H9 (cell line): ENCODE data around the gene LARGE1. TPM values are rescaled to one million over a fixed set of nuclear protein-coding genes. Genes with fewer than 3 reads are reported as not detected.

Experiments
- DNase-seq: peaks from one replicate; pipeline ENCODE4 v3.0.0-alpha.2; 2017
- H2AFZ ChIP-seq: one replicate; pipeline ENCODE4 v1.6.1; 2013; ENCODE audit warnings: mild to moderate bottlenecking, low read length, control low read depth, moderate library complexity
- H2AK5ac ChIP-seq: 2 replicates; pipeline ENCODE4 v1.6.1; 2013; ENCODE audit warnings: low read length, control low read depth, mixed read lengths; ENCODE audit not compliant: insufficient read length
- H2BK120ac ChIP-seq: one replicate; pipeline ENCODE4 v1.6.1; 2013; ENCODE audit warnings: low read depth, mild to moderate bottlenecking, low read length, control low read depth, inconsistent platforms; ENCODE audit not compliant: poor library complexity, severe bottlenecking
- H2BK12ac ChIP-seq: 2 replicates; pipeline ENCODE4 v1.6.1; 2013; ENCODE audit warnings: low read length, control low read depth, mixed read lengths, low read depth; ENCODE audit not compliant: insufficient read length
- H2BK15ac ChIP-seq: 2 replicates; pipeline ENCODE4 v1.6.1; 2013; ENCODE audit warnings: low read depth, low read length, control low read depth
- H2BK20ac ChIP-seq: one replicate; pipeline ENCODE4 v1.6.1; 2013; ENCODE audit warnings: low read depth, mild to moderate bottlenecking, low read length, control low read depth, inconsistent platforms; ENCODE audit not compliant: poor library complexity, severe bottlenecking
- H2BK5ac ChIP-seq: 2 replicates; pipeline ENCODE4 v1.6.1; 2013; ENCODE audit warnings: low read length, control low read depth, mixed read lengths; ENCODE audit not compliant: insufficient read length
- H3K14ac ChIP-seq: 2 replicates; pipeline ENCODE4 v1.6.1; 2013; ENCODE audit warnings: low read length, control low read depth; ENCODE audit not compliant: insufficient read depth
- H3K18ac ChIP-seq: 2 replicates; pipeline ENCODE4 v1.6.1; 2013; ENCODE audit warnings: low read depth, mild to moderate bottlenecking, mixed read lengths, low read length, control low read depth; ENCODE audit not compliant: insufficient read length
- H3K23ac ChIP-seq: 2 replicates; pipeline ENCODE4 v1.6.1; 2013; ENCODE audit warnings: low read length, control low read depth, mixed read lengths, low read depth; ENCODE audit not compliant: insufficient read length
- H3K23me2 ChIP-seq: 2 replicates; pipeline ENCODE4 v1.6.1; 2013; ENCODE audit warnings: low read depth, mild to moderate bottlenecking, mixed read lengths, low read length, control low read depth; ENCODE audit not compliant: insufficient read length, poor library complexity, severe bottlenecking
- H3K27ac ChIP-seq: 2 replicates; pipeline ENCODE4 v1.5.1; 2013; ENCODE audit warnings: low read length, control low read depth, mixed read lengths, low read depth; ENCODE audit not compliant: insufficient read length
- H3K27me3 ChIP-seq: 2 replicates; pipeline ENCODE4 v1.6.1; 2013; ENCODE audit warnings: low read length, control low read depth, inconsistent platforms; ENCODE audit not compliant: insufficient read depth
- H3K4ac ChIP-seq: 2 replicates; pipeline ENCODE4 v1.6.1; 2013; ENCODE audit warnings: low read depth, mild to moderate bottlenecking, control low read depth, inconsistent platforms, low read length, moderate library complexity
- H3K4me1 ChIP-seq: 2 replicates; pipeline ENCODE4 v1.6.1; 2013; ENCODE audit warnings: low read length, control low read depth, inconsistent platforms; ENCODE audit not compliant: insufficient read depth
- H3K4me2 ChIP-seq: 2 replicates; pipeline ENCODE4 v1.6.1; 2013; ENCODE audit warnings: low read length, control low read depth, mixed read lengths; ENCODE audit not compliant: insufficient read length, insufficient read depth
- H3K56ac ChIP-seq: 2 replicates; pipeline ENCODE4 v1.6.1; 2013; ENCODE audit warnings: low read depth, mild to moderate bottlenecking, mixed read lengths, low read length, control low read depth; ENCODE audit not compliant: insufficient read length
- H3K79me1 ChIP-seq: 2 replicates; pipeline ENCODE4 v1.6.1; 2013; ENCODE audit warnings: low read depth, mild to moderate bottlenecking, moderate library complexity, low read length, control low read depth, inconsistent platforms; ENCODE audit not compliant: insufficient read depth, poor library complexity, severe bottlenecking
- H3K79me2 ChIP-seq: 2 replicates; pipeline ENCODE4 v1.6.1; 2013; ENCODE audit warnings: low read length, control low read depth, inconsistent platforms; ENCODE audit not compliant: insufficient read depth
- H3K9ac ChIP-seq: 2 replicates; pipeline ENCODE4 v1.6.1; 2013; ENCODE audit warnings: low read length, control low read depth, mixed read lengths; ENCODE audit not compliant: insufficient read length; ENCODE audit errors: extremely low read depth
- H3K9me3 ChIP-seq: one replicate; pipeline ENCODE4 v1.6.1; 2013; ENCODE audit warnings: low read depth, low read length, inconsistent platforms; ENCODE audit not compliant: control insufficient read depth
- H3T11ph ChIP-seq: one replicate; pipeline ENCODE4 v1.6.1; 2013; ENCODE audit warnings: mild to moderate bottlenecking, low read length, control low read depth, inconsistent platforms
- H4K20me1 ChIP-seq: one replicate; pipeline ENCODE4 v1.6.1; 2013; ENCODE audit not compliant: control insufficient read depth, insufficient read length, insufficient read depth
- H4K5ac ChIP-seq: 2 replicates; pipeline ENCODE4 v1.6.1; 2013; ENCODE audit warnings: low read depth, mild to moderate bottlenecking, mixed read lengths, low read length, control low read depth; ENCODE audit not compliant: insufficient read length
- H4K8ac ChIP-seq: replicated peaks from 2 replicates; pipeline ENCODE4 v1.6.1; 2013; ENCODE audit warnings: low read length, control low read depth, mixed read lengths, low read depth; ENCODE audit not compliant: insufficient read length
- H4K91ac ChIP-seq: 2 replicates; pipeline ENCODE4 v1.6.1; 2013; ENCODE audit warnings: low read depth, mild to moderate bottlenecking, moderate library complexity, mixed read lengths, low read length, control low read depth; ENCODE audit not compliant: insufficient read length
- H3K27ac Mint-ChIP-seq, 3 experiments: 2 replicates in 2 of 3; 3 replicates in 1 of 3; pipeline ENCODE4 v1.8.0; 2020 to 2021; ENCODE audit warnings: mixed read lengths in 3 of 3, mild to moderate bottlenecking in 1 of 3, moderate library complexity in 1 of 3
- H3K27me3 Mint-ChIP-seq: 2 replicates; pipeline ENCODE4 v1.8.0; 2021; ENCODE audit warnings: low read depth, mild to moderate bottlenecking, moderate library complexity, mixed read lengths
- H3K36me3 Mint-ChIP-seq, 3 experiments: 2 replicates in 2 of 3; 3 replicates in 1 of 3; pipeline ENCODE4 v1.8.0; 2020 to 2021; ENCODE audit warnings: low read depth in 3 of 3, mixed read lengths in 3 of 3; ENCODE audit not compliant: insufficient read depth in 1 of 3
- H3K4me1 Mint-ChIP-seq, 2 experiments: 2 replicates each; pipeline ENCODE4 v1.8.0; 2020; ENCODE audit warnings: mixed read lengths in 2 of 2
- H3K4me3 Mint-ChIP-seq, 2 experiments: 2 replicates in 1 of 2; 3 replicates in 1 of 2; pipeline ENCODE4 v1.8.0; 2020 to 2021; ENCODE audit warnings: mild to moderate bottlenecking in 2 of 2, mixed read lengths in 2 of 2, moderate library complexity in 1 of 2
- H3K9me3 Mint-ChIP-seq, 2 experiments: 2 replicates in 1 of 2; 3 replicates in 1 of 2; pipeline ENCODE4 v1.8.0; 2020; ENCODE audit warnings: mild to moderate bottlenecking in 2 of 2, mixed read lengths in 2 of 2, moderate library complexity in 1 of 2
- WGBS: extraction: QIAGEN DNeasy Blood & Tissue Kit; methylation state at CpG from one replicate; pipeline ENCODE4 v1.1.7; 2013; ENCODE audit warnings: missing lambda C conversion rate, low lambda C conversion rate, mixed read lengths; ENCODE audit not compliant: insufficient read length; ENCODE audit errors: extremely low coverage; 5-methylcytosine and 5-hydroxymethylcytosine counted together
- total RNA-seq: library from RNA; stranded (reverse); gene quantifications from 2 replicates; pipeline ENCODE4 v1.2.1, GENCODE V29; 2021
- TF ChIP-seq, protein P1 (sequence below): fragments of 200-600 bp; sonication (generic); conservative IDR thresholded peaks from 3 replicates; pipeline ENCODE4 v1.8.0; 2021; ENCODE audit warnings: antibody characterized with exemption, mild to moderate bottlenecking

LARGE1 gene
- total RNA-seq, 1 experiment from 2014 or later: 43.5 TPM

DNA sequence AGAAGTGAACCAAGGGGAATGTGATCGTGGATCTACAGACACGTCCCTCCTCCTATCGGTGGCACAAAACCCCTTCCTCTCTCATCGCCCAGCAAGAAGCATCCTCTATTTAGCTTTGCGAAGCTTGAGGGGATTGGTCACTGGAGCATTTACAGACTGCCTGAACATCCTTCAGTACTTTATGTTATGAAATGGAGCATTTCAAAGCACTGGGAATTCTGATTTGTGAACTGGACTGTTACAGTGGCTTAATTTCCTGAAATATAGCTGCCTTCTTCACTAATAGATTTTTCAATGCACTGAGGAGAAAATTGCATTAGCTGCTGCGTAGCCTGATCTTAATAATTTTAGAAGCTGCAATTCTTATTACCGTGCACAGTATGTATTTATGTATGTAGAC lies 344.5 kb downstream of the LARGE1 start:
- no CpG with 5 or more reads among the region's 7 CpGs for WGBS
- H3K27me3 Mint-ChIP-seq: no peaks in the 10 kb centered on the region
- no peak overlapping the region for H4K91ac ChIP-seq

More for the DNA sequence above, 344.5 kb downstream of the LARGE1 start:
- TF ChIP-seq, protein P1, sequence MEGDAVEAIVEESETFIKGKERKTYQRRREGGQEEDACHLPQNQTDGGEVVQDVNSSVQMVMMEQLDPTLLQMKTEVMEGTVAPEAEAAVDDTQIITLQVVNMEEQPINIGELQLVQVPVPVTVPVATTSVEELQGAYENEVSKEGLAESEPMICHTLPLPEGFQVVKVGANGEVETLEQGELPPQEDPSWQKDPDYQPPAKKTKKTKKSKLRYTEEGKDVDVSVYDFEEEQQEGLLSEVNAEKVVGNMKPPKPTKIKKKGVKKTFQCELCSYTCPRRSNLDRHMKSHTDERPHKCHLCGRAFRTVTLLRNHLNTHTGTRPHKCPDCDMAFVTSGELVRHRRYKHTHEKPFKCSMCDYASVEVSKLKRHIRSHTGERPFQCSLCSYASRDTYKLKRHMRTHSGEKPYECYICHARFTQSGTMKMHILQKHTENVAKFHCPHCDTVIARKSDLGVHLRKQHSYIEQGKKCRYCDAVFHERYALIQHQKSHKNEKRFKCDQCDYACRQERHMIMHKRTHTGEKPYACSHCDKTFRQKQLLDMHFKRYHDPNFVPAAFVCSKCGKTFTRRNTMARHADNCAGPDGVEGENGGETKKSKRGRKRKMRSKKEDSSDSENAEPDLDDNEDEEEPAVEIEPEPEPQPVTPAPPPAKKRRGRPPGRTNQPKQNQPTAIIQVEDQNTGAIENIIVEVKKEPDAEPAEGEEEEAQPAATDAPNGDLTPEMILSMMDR: no peak
- no peak overlapping the region for H3K4me2 ChIP-seq
- H2BK15ac ChIP-seq: no peak overlapping the region
- no peak overlapping the region for H3K9ac ChIP-seq
- no peaks in the 10 kb centered on the region for H3K79me1 ChIP-seq
- no peaks in the 10 kb centered on the region for H3K27me3 ChIP-seq
- H3K4me1 Mint-ChIP-seq: peaks cover 12 to 27% of the 10 kb centered on the region in 2 experiments
- H2BK120ac ChIP-seq: no peak overlapping the region
- peaks cover under 1% of the 10 kb centered on the region; the same call in 1 of the 2 replicates for H3K4me1 ChIP-seq
- H2AK5ac ChIP-seq: no peak overlapping the region
- DNase-seq: no peak
- no peaks in the 10 kb centered on the region for H3K9me3 Mint-ChIP-seq
- no peak overlapping the region for H3K4ac ChIP-seq
- no peak overlapping the region for H3K27ac ChIP-seq
- H3K36me3 Mint-ChIP-seq: no peaks in the 10 kb centered on the region; a peak in 1 of 7 replicates
- H3K9me3 ChIP-seq: no peaks in the 10 kb centered on the region
- H3K14ac ChIP-seq: no peak overlapping the region
- no peak overlapping the region for H2AFZ ChIP-seq
- no peak overlapping the region for H3K27ac Mint-ChIP-seq
- no peak overlapping the region for H2BK20ac ChIP-seq
- no peak overlapping the region for H3T11ph ChIP-seq
- H3K4me3 Mint-ChIP-seq: no peak overlapping the region
- H2BK5ac ChIP-seq: no peak overlapping the region
- no peak overlapping the region for H2BK12ac ChIP-seq
- no peak overlapping the region for H4K5ac ChIP-seq
- 0 out of 2 replicates have a peak, but pooled peaks cover 4% of the 10 kb centered on the region for H3K79me2 ChIP-seq
- H4K20me1 ChIP-seq: no peaks in the 10 kb centered on the region
- H3K18ac ChIP-seq: no peak overlapping the region
- no peak overlapping the region for H3K23ac ChIP-seq
- no peak overlapping the region for H3K56ac ChIP-seq
- no peaks in the 10 kb centered on the region for H3K23me2 ChIP-seq
- H4K8ac ChIP-seq: no peak overlapping the region
